ENCODE measurements around the gene SLX4IP.

SLX4IP gene

GRCh38 chr20:10644458-10645204, 209.5 kb downstream of the SLX4IP start:
- DNase-seq (ENCODE audit: low read depth in 2 of 2, low spot score in 1 of 2): no peak

- no peak for DNase-seq (ENCODE audit: low read depth in 2 of 2, low spot score in 1 of 2)
Measured at GRCh38 chr20:10645205-10645570, 210.1 kb downstream of the SLX4IP start.

- no peak for DNase-seq (ENCODE audit: low read depth in 2 of 2, low spot score in 1 of 2)
Measured at GRCh38 chr20:10646006-10646405, 210.9 kb downstream of the SLX4IP start.

- DNase-seq (ENCODE audit: low read depth in 2 of 2, low spot score in 1 of 2): no peak
Measured at GRCh38 chr20:10646886-10647420, 211.8 kb downstream of the SLX4IP start.

- DNase-seq (ENCODE audit: low read depth in 2 of 2, low spot score in 1 of 2): no peak
Measured at GRCh38 chr20:10647471-10647870, 212.4 kb downstream of the SLX4IP start.

GRCh38 chr20:10647909-10648308, 212.8 kb downstream of the SLX4IP start:
- DNase-seq (ENCODE audit: low read depth in 2 of 2, low spot score in 1 of 2): no peak

- no peak for DNase-seq (ENCODE audit: low read depth in 2 of 2, low spot score in 1 of 2)
Measured at GRCh38 chr20:10648651-10649050, 213.5 kb downstream of the SLX4IP start.

GRCh38 chr20:10649080-10649796, 214.1 kb downstream of the SLX4IP start:
- DNase-seq (ENCODE audit: low read depth in 2 of 2, low spot score in 1 of 2): no peak

GRCh38 chr20:10649797-10650160, 214.7 kb downstream of the SLX4IP start:
- no peak for DNase-seq (ENCODE audit: low read depth in 2 of 2, low spot score in 1 of 2)

- no peak for DNase-seq (ENCODE audit: low read depth in 2 of 2, low spot score in 1 of 2)
Measured at GRCh38 chr20:10651227-10651990, 216.3 kb downstream of the SLX4IP start.

- DNase-seq (ENCODE audit: low read depth in 2 of 2, low spot score in 1 of 2): no peak
Measured at GRCh38 chr20:10652185-10652584, 217.1 kb downstream of the SLX4IP start.

GRCh38 chr20:10652660-10653261, 217.7 kb downstream of the SLX4IP start:
- no peak for DNase-seq (ENCODE audit: low read depth in 2 of 2, low spot score in 1 of 2)

GRCh38 chr20:10653599-10654249, 218.6 kb downstream of the SLX4IP start:
- DNase-seq (ENCODE audit: low read depth in 2 of 2, low spot score in 1 of 2): no peak

- no peak for DNase-seq (ENCODE audit: low read depth in 2 of 2, low spot score in 1 of 2)
Measured at GRCh38 chr20:10654250-10654610, 219.1 kb downstream of the SLX4IP start.

GRCh38 chr20:10654630-10655029, 219.5 kb downstream of the SLX4IP start:
- DNase-seq (ENCODE audit: low read depth in 2 of 2, low spot score in 1 of 2): no peak

- DNase-seq (ENCODE audit: low read depth in 2 of 2, low spot score in 1 of 2): no peak
Measured at GRCh38 chr20:10655720-10656669, 220.9 kb downstream of the SLX4IP start.

GRCh38 chr20:10657453-10657852, 222.3 kb downstream of the SLX4IP start:
- DNase-seq (ENCODE audit: low read depth in 2 of 2, low spot score in 1 of 2): no peak

- no peak for DNase-seq (ENCODE audit: low read depth in 2 of 2, low spot score in 1 of 2)
Measured at GRCh38 chr20:10658051-10658823, 223.1 kb downstream of the SLX4IP start.
